GM19238 (cell line): ENCODE data around the gene RBM42.
"Not testable (repeated sequence)": the region's sequence is repeated elsewhere in the genome, so short reads cannot be mapped to it uniquely, and the experiment has no call there.

Experiments used
- DNase-seq: peaks from one replicate; pipeline ENCODE4 v3.0.0; 2011; ENCODE audit warnings: low spot score; ENCODE audit not compliant: insufficient read length

RBM42 gene

GRCh38 chr19:35648017-35648961 lies 19.5 kb downstream of the RBM42 start, which contains the start of gene COX6B1:
TSS of gene COX6B1 (plus strand) at chr19:35648323. CDS start at chr19:35651244, 2,921 bp downstream.
- DNase-seq, result peak; percentile 97

GRCh38 chr19:35650581-35650980 lies 21.7 kb downstream of the RBM42 start:
- DNase-seq, result no peak

- not testable (repeated sequence) for DNase-seq
Measured at GRCh38 chr19:35654828-35655227, 26.0 kb downstream of the RBM42 start.

- DNase-seq, result no peak
Measured at GRCh38 chr19:35655600-35655999, 26.8 kb downstream of the RBM42 start.

- no peak for DNase-seq
Measured at GRCh38 chr19:35656700-35657099, 27.9 kb downstream of the RBM42 start.

GRCh38 chr19:35657904-35658700 lies 29.3 kb downstream of the RBM42 start:
- DNase-seq, result no peak

- DNase-seq, result no peak
Measured at GRCh38 chr19:35661995-35662340, 33.1 kb downstream of the RBM42 start.

- no peak for DNase-seq
Measured at GRCh38 chr19:35663981-35664380, 35.1 kb downstream of the RBM42 start.

- DNase-seq, result no peak
Measured at GRCh38 chr19:35665157-35665556, 36.3 kb downstream of the RBM42 start.

GRCh38 chr19:35665604-35666003 lies 36.8 kb downstream of the RBM42 start:
- DNase-seq, result no peak

- DNase-seq, result no peak
Measured at GRCh38 chr19:35666251-35666913, 37.5 kb downstream of the RBM42 start, which contains the start of gene UPK1A. TSS of gene UPK1A (plus strand) at chr19:35666517. CDS start at chr19:35666813, 296 bp downstream.

GRCh38 chr19:35669566-35669965 lies 40.7 kb downstream of the RBM42 start:
- no peak for DNase-seq

- DNase-seq, result no peak
Measured at GRCh38 chr19:35669974-35670373, 41.1 kb downstream of the RBM42 start.

GRCh38 chr19:35670686-35671085 lies 41.9 kb downstream of the RBM42 start:
- no peak for DNase-seq

- DNase-seq, result no peak
Measured at GRCh38 chr19:35671818-35672217, 43.0 kb downstream of the RBM42 start.

GRCh38 chr19:35673121-35673804 lies 44.4 kb downstream of the RBM42 start:
- peak; percentile 34 for DNase-seq

- no peak for DNase-seq
Measured at GRCh38 chr19:35675589-35676140, 46.8 kb downstream of the RBM42 start.
